ENCODE data around the gene TMEM220.

Gene TMEM220

GRCh38 chr17:10718547-10718946 is 11.3 kb downstream of the TMEM220 start:
- H3K9ac ChIP-seq (ENCODE audit: low read depth, low read length) = no peak overlapping the region
- ATAC-seq (ENCODE audit: insufficient read depth, low read depth) = no peak
- no peak for TF ChIP-seq EZH2 (IDR thresholded peaks at IDR 0.05; ENCODE audit: borderline replicate concordance, low read depth, low read length, severe bottlenecking)
- no peak for TF ChIP-seq CTCF (IDR thresholded peaks at IDR 0.05; ENCODE audit: borderline replicate concordance, extremely low read depth, low read length, poor library complexity, severe bottlenecking)

DNA sequence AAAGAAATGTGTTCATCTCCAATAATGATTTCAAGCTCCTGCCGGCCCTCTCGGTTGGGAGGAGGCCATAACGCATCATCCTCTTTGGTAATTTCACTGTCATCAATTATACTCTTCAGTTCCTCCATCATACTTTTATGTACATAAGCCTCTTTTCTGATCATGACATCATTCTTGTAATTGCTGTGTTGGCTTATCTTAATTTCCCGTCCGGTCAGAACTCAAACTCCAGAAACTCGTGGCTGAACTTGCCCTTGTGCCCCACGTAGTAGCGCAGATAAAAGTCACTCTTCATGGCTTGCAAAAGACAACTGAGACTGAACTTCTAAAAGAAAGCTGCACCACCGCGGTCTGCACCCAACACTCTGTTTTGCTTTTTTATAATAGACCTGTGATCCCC is 13.6 kb downstream of the TMEM220 start:
- H3K27ac ChIP-seq (ENCODE audit: low read length) = no peak overlapping the region
- DNase-seq = no peak
- no peaks in the 10 kb centered on the region for H3K9me3 ChIP-seq (ENCODE audit: insufficient read depth, low read length, severe bottlenecking)
- peaks cover 22% of the 10 kb centered on the region for H3K36me3 ChIP-seq (ENCODE audit: insufficient read depth, low read length)
- H3K9ac ChIP-seq (ENCODE audit: low read depth, low read length) = no peak overlapping the region
- no peak overlapping the region for H3K4me3 ChIP-seq (ENCODE audit: low read depth in 1 of 2, low read length in 2 of 2)
- no peaks in the 10 kb centered on the region for H3K79me2 ChIP-seq (ENCODE audit: insufficient read depth, low read length)
- ATAC-seq (ENCODE audit: insufficient read depth, low read depth) = no peak
- no peak overlapping the region for H3K4me2 ChIP-seq (ENCODE audit: insufficient read depth, low read length)
- no peak overlapping the region for H2AFZ ChIP-seq (ENCODE audit: low read depth, low read length)
- H4K20me1 ChIP-seq (ENCODE audit: insufficient read depth, low read length) = no peaks in the 10 kb centered on the region
- H3K4me1 ChIP-seq (ENCODE audit: insufficient read depth, low read length) = no peaks in the 10 kb centered on the region
- no peaks in the 10 kb centered on the region for H3K27me3 ChIP-seq (ENCODE audit: insufficient read depth, low read length, poor library complexity)
- TF ChIP-seq CTCF (IDR thresholded peaks at IDR 0.05; ENCODE audit: borderline replicate concordance, extremely low read depth, low read length, poor library complexity, severe bottlenecking) = no peak
- no peak for TF ChIP-seq EZH2 (IDR thresholded peaks at IDR 0.05; ENCODE audit: borderline replicate concordance, low read depth, low read length, severe bottlenecking)

More at GRCh38 chr17:10718547-10718946, 11.3 kb downstream of the TMEM220 start:
- Histone ChIP-seq H3K4me2 (ENCODE audit: insufficient read depth, low read length) (no peak overlapping the region), H3K4me1 (ENCODE audit: insufficient read depth, low read length) (no peaks in the 10 kb centered on the region), H4K20me1 (ENCODE audit: insufficient read depth, low read length) (no peaks in the 10 kb centered on the region), H3K27me3 (ENCODE audit: insufficient read depth, low read length, poor library complexity) (no peaks in the 10 kb centered on the region), H3K79me2 (ENCODE audit: insufficient read depth, low read length) (no peaks in the 10 kb centered on the region), H3K9me3 (ENCODE audit: insufficient read depth, low read length, severe bottlenecking) (no peaks in the 10 kb centered on the region), H3K4me3 (ENCODE audit: low read depth in 1 of 2, low read length in 2 of 2) (no peak overlapping the region), H3K27ac (ENCODE audit: low read length) (no peak overlapping the region), H2AFZ (ENCODE audit: low read depth, low read length) (no peak overlapping the region), H3K36me3 (ENCODE audit: insufficient read depth, low read length) (0 out of 2 replicates have a peak, but pooled peaks cover 2% of the 10 kb centered on the region)
- no peak for DNase-seq

DNA sequence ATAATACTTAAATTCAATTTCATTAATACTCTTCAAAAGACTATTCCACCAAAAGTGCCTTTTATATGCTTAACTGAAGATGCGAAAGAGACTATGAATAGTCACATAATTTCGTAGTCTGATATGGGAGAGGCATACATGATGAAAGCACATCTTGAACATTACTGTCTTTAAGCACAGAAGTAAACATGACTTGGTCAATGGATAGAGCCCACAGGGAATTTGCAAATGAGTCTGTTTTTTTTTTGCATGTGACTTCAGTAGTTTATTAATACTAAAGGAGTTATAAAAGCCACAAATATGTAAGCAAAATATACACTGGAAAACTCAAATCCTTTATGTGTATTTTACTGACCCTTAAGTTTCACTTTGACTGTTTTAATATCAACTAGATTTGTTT is 16.5 kb downstream of the TMEM220 start:
- Histone ChIP-seq H3K27me3 (ENCODE audit: insufficient read depth, low read length, poor library complexity) (no peaks in the 10 kb centered on the region), H2AFZ (ENCODE audit: low read depth, low read length) (no peak overlapping the region), H3K4me2 (ENCODE audit: insufficient read depth, low read length) (no peak overlapping the region), H3K4me3 (ENCODE audit: low read depth in 1 of 2, low read length in 2 of 2) (no peak overlapping the region), H3K79me2 (ENCODE audit: insufficient read depth, low read length) (0 out of 2 replicates have a peak, but pooled peaks cover 3% of the 10 kb centered on the region), H3K4me1 (ENCODE audit: insufficient read depth, low read length) (no peaks in the 10 kb centered on the region), H3K27ac (ENCODE audit: low read length) (no peak overlapping the region), H3K36me3 (ENCODE audit: insufficient read depth, low read length) (peaks cover 49% of the 10 kb centered on the region), H4K20me1 (ENCODE audit: insufficient read depth, low read length) (peaks cover 11% of the 10 kb centered on the region; the same call in 1 of the 2 replicates), H3K9me3 (ENCODE audit: insufficient read depth, low read length, severe bottlenecking) (no peaks in the 10 kb centered on the region), H3K9ac (ENCODE audit: low read depth, low read length) (no peak overlapping the region)
- ATAC-seq (ENCODE audit: insufficient read depth, low read depth) = no peak
- no peak for TF ChIP-seq CTCF (IDR thresholded peaks at IDR 0.05; ENCODE audit: borderline replicate concordance, extremely low read depth, low read length, poor library complexity, severe bottlenecking)
- no peak for TF ChIP-seq EZH2 (IDR thresholded peaks at IDR 0.05; ENCODE audit: borderline replicate concordance, low read depth, low read length, severe bottlenecking)
- DNase-seq = no peak

DNA sequence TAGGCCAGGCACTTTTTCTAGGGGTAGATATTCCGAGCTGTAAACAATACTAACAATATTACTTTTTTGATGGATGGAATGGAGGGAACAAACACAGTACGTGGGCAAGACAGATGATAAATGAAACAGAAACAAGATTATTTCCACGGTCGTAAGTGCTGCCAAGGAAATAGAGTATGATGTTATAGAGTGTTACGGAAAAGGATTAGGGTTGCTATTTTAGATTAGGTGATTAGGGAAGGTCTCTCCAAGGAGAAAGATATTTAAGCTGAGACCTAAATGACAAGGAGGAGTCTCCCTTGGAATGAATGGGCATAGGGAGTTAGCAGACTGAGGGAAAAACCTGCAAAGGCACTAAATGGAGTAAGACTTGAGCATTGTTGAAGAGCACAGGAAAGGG is 24.1 kb downstream of the TMEM220 start:
- no peak for TF ChIP-seq EZH2 (IDR thresholded peaks at IDR 0.05; ENCODE audit: borderline replicate concordance, low read depth, low read length, severe bottlenecking)
- TF ChIP-seq CTCF (IDR thresholded peaks at IDR 0.05; ENCODE audit: borderline replicate concordance, extremely low read depth, low read length, poor library complexity, severe bottlenecking) = no peak
- Histone ChIP-seq H3K36me3 (ENCODE audit: insufficient read depth, low read length) (peaks cover 62% of the 10 kb centered on the region), H2AFZ (ENCODE audit: low read depth, low read length) (no peak overlapping the region), H3K27me3 (ENCODE audit: insufficient read depth, low read length, poor library complexity) (no peaks in the 10 kb centered on the region), H3K9me3 (ENCODE audit: insufficient read depth, low read length, severe bottlenecking) (no peaks in the 10 kb centered on the region), H3K79me2 (ENCODE audit: insufficient read depth, low read length) (peaks cover 50% of the 10 kb centered on the region), H3K4me1 (ENCODE audit: insufficient read depth, low read length) (peaks cover 19% of the 10 kb centered on the region), H3K9ac (ENCODE audit: low read depth, low read length) (no peak overlapping the region), H4K20me1 (ENCODE audit: insufficient read depth, low read length) (peaks cover 12% of the 10 kb centered on the region), H3K27ac (ENCODE audit: low read length) (no peak overlapping the region), H3K4me3 (ENCODE audit: low read depth in 1 of 2, low read length in 2 of 2) (no peak overlapping the region), H3K4me2 (ENCODE audit: insufficient read depth, low read length) (no peak overlapping the region)
- no peak for DNase-seq
- no peak for ATAC-seq (ENCODE audit: insufficient read depth, low read depth)

Data from DND-41 (cell line).